ENCODE data around the gene PTPN1.

The PTPN1 gene

DNA sequence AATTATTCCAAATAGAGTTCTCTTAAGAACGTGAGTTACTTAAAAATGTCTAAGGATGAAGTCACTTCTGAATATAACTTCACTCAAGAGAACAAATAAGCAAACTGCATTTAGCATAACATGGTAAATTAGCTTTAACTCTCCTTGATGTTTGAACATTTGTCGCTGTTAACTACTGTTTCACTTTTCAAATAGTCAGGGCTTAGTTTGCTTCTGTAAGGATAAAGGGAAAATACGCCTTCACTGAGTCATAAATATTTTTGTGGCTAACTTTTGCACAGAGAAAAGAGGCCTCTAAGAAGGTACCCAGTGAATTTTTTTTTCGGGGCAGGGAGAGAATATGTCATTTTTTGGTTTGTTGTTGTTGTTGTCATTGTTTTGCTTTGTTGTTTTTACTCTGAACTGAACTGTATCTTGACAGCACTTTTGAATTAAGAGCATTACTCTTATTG, 8.1 kb downstream of the PTPN1 start:
- peak; percentile 53 for DNase-seq (ENCODE audit: low read depth)
- TF ChIP-seq, protein P1, sequence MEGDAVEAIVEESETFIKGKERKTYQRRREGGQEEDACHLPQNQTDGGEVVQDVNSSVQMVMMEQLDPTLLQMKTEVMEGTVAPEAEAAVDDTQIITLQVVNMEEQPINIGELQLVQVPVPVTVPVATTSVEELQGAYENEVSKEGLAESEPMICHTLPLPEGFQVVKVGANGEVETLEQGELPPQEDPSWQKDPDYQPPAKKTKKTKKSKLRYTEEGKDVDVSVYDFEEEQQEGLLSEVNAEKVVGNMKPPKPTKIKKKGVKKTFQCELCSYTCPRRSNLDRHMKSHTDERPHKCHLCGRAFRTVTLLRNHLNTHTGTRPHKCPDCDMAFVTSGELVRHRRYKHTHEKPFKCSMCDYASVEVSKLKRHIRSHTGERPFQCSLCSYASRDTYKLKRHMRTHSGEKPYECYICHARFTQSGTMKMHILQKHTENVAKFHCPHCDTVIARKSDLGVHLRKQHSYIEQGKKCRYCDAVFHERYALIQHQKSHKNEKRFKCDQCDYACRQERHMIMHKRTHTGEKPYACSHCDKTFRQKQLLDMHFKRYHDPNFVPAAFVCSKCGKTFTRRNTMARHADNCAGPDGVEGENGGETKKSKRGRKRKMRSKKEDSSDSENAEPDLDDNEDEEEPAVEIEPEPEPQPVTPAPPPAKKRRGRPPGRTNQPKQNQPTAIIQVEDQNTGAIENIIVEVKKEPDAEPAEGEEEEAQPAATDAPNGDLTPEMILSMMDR (IDR thresholded peaks at IDR 0.05; ENCODE audit: insufficient read depth, low read depth, low read length, missing control alignments) = no peak
- H3K4me3 ChIP-seq (ENCODE audit: low read depth, low read length) = peak overlapping the region; percentile 58

DNA sequence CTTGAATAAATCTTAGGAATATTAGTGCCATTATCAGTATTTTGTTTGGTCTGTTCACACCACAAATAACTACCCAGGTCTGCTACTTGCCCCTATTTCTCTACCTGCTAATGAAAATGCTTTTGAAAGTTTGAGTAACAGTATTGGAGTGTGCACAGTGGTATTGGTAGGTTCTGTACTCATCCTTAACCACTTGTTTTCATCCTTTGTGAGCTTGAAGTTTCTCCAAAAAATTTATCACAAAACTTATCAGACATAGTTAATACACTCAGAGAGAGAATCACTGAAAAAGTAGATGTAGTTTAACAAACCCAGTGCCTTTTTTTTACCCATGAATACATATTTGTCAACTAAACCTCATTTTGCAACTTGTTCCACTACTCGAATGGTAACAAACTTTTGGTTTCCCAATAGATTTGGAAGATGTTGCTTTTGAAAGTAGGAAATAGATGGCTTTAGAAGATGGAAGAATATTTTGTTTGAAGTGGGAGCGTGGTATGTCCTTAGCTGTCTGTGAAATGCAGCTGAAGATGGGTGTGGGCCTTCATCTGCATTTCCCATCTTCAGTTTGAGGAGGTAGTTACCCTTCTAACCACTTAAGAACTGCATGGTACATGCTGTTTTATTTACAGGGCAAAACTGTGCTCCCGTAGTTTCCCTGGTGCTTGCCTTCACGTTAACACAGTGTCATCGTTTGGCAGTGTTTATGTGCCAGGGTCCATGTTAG, 9.0 kb downstream of the PTPN1 start:
- peak overlapping the region; percentile 58 for H3K4me3 ChIP-seq (ENCODE audit: low read depth, low read length)
- TF ChIP-seq, protein P1 (IDR thresholded peaks at IDR 0.05; ENCODE audit: insufficient read depth, low read depth, low read length, missing control alignments) = no peak
- DNase-seq (ENCODE audit: low read depth) = peak; percentile 59

DNA sequence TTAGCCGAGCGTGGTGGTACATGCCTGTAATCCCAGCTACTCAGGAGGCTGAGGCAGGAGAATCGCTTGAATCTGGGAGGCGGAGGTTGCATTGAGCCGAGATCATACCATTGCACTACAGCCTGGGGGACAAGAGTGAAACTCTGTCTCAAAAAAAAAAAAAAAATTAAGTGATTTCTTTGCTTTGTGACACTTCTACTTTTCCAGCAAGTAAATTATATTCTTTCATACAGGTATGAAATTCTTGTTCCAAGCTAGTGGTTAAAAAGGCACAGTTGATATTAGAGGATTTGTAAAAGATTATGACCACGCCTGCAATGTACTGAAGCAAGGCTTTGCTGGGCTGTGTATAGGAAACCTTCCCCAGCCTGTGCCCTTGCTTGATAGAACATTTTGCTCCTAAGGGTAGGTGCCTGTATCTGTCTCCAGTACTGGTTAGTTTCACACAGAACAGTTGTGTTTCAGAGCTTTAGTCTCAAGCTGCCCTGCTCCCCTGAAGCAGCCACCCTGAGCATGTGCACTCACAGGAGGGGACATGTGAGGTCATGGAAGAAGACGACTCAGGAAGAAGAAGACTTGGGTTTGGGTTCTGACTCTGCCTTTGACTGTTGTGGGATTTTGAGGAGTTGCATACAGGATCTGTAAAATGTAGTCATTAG, 10.2 kb downstream of the PTPN1 start:
- peak; percentile 75 for DNase-seq (ENCODE audit: low read depth)
- H3K4me3 ChIP-seq (ENCODE audit: low read depth, low read length) = no peak overlapping the region; the same call in 1 of the 2 replicates

DNA sequence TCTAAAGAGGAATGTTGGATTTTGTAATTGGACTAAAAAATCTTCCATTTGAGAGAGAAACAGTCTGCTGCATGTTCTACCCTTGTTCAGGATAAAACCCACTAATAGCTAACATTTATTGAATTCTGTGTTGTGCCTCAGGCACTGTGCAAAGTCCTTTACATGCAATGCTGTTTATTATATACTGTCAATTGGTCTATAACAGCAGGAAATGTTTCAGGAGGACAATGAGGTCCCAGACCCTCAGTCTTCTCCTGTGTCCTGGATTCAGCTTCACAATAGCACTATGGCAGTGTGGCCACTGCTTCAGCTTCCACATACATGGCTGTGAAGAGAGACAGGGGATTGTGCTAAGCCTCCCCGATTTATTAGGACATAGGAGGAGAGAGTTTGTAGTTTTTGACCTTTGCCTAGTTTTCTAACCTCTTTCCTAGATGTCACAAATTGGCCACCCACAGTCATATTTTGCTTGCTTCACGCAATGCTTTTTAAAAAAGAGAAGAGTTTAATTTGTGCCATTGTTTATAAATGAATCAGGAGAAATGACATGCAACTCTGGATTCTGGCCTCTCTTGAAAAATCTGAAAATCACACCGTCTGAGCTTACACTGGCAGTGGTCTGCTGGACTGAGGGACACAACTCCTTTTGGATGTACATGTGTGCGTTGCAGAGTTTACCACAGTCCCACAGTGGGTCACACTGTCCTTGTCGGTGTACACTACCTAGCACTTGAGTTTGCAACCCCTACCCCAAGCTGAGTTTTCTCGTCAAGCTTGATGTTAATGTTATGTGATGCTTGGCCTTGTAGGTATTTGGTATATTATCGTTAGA, 11.3 kb downstream of the PTPN1 start:
- no peak overlapping the region for H3K4me3 ChIP-seq (ENCODE audit: low read depth, low read length)
- TF ChIP-seq, protein P1 (IDR thresholded peaks at IDR 0.05; ENCODE audit: insufficient read depth, low read depth, low read length, missing control alignments) = no peak
- DNase-seq (ENCODE audit: low read depth) = no peak

More for the DNA sequence above, 10.2 kb downstream of the PTPN1 start:
- TF ChIP-seq, protein P1 (IDR thresholded peaks at IDR 0.05; ENCODE audit: insufficient read depth, low read depth, low read length, missing control alignments) = no peak

DNA sequence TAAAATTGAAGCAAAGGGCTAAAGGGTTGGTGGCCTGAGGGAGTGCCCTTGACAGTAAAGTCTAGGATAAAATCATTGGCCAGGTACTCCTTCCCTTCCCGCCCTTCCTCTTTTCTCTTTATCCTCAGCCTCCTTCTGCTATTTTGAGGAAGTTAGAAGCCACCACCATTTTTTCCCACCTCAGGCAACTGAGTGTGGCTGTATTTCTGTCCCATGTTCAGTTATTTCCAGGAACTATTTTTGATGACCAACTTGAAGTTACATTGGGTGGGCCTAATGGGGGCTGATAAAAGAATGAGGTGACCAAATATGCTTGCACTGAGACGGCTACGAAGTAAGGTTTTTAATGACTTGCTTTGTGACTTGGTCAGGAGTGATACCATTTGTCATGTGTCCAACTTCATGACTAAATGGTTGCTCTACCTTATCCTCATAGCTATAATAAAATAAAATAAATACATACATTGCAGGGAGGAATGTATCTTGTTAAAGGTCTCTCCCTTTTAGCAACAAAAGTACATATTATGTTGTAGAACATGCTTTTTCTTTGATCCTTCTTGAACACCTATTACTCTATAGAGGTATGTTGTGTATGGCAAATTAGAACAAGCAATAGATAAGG, 12.0 kb downstream of the PTPN1 start:
- no peak for DNase-seq (ENCODE audit: low read depth)
- TF ChIP-seq, protein P1 (IDR thresholded peaks at IDR 0.05; ENCODE audit: insufficient read depth, low read depth, low read length, missing control alignments) = no peak

DNA sequence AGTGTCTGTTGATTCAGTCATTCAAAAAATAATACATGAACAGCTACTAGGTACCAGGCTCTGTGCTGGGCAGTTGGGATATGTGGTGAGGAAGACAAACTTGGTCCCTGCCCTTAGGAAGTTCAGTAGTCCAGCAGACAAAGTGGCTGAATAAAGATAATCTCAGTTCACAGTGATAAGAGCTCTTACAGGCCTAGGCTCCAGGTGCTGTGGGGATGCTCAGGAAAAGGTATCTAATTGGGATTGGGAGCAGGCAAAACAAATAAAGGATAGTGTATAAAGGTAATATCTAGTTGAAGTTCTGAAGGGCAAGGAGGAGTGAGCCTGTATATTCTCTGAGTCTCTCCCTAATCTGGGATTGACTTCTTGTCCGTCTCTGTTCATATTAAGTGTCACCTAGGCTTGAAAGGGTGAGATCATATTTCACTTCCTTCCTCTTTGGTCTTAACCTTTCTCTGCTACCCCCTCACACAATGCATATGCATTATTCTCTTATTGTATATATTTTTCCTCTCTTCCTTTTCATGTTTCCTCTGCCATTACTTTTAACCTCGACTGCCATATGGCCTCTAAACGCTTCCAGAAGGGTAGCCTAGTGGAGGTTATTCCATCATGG, 13.5 kb downstream of the PTPN1 start:
- no peak overlapping the region for H3K4me3 ChIP-seq (ENCODE audit: low read depth, low read length)
- DNase-seq (ENCODE audit: low read depth) = no peak
- TF ChIP-seq, protein P1 (IDR thresholded peaks at IDR 0.05; ENCODE audit: insufficient read depth, low read depth, low read length, missing control alignments) = no peak

More for the DNA sequence above, 12.0 kb downstream of the PTPN1 start:
- H3K4me3 ChIP-seq (ENCODE audit: low read depth, low read length) = no peak overlapping the region
